Peyer's patch (tissue), 4 donors: Measurements from ENCODE around the gene HAUS3.

Experiments used
- CTCF ChIP-seq, 6 experiments: fragments of 450-650 bp in 4 of 6; fragments of 200-600 bp in 2 of 6; sonication (generic) in 1 of 6; IDR thresholded peaks; one replicate each; pipeline ENCODE4 v1.5.1; 2017 to 2019; ENCODE audit warnings: antibody characterized with exemption in 6 of 6, mild to moderate bottlenecking in 3 of 6, moderate library complexity in 1 of 6
- POLR2A ChIP-seq, 2 donors: fragments of 450-650 bp; IDR thresholded peaks; one replicate each; pipeline ENCODE4 v1.5.1; 2017; ENCODE audit warnings: antibody characterized with exemption in 2 of 2, mild to moderate bottlenecking in 2 of 2, moderate library complexity in 2 of 2

- no peak for TF ChIP-seq CTCF (IDR thresholded peaks at IDR 0.05)
- no peak for TF ChIP-seq POLR2A (IDR thresholded peaks at IDR 0.05)
These were observed 18.6 kb upstream of the HAUS3 start for GRCh38 chr4:2260344-2261109.
